IMR-90 (cell line): ENCODE measurements around the gene PAPLN. TPM values are rescaled to one million over a fixed set of nuclear protein-coding genes. Genes with fewer than 3 reads are reported as not detected.
A peak's percentile ranks its signal among the peaks of the same experiment; 100 is the strongest.

Experiments
- ATAC-seq: fragments of 200-7000 bp; cut with Tn5 transposase; 2 replicates; pipeline ENCODE4 v1.9.1; 2020; ENCODE audit warnings: low read depth, mild to moderate bottlenecking, moderate library complexity
- BruUV-seq: library from RNA; stranded (reverse); fragments of 400-500 nt; replicated peaks from 2 replicates; lab custom pipeline; 2021; lab: Mats Ljungman, UMichigan
- CTCF ChIA-PET: fragments of 300-600 bp; formaldehyde crosslinking; extraction: SDS; loops from one replicate; lab custom pipeline; 2021; ENCODE audit warnings: antibody characterized with exemption; lab: Yijun Ruan, JAX
- POLR2A ChIA-PET: fragments of 300-600 bp; sonication (Branson Sonifier 250); formaldehyde crosslinking; loops from one replicate; lab custom pipeline; 2022; ENCODE audit warnings: antibody characterized with exemption; ENCODE audit not compliant: unreplicated experiment; lab: Charles Lee
- DNase-seq: peaks from one replicate; pipeline ENCODE4 v3.0.0; 2013
- H2AFZ ChIP-seq: replicated peaks from 2 replicates; pipeline ENCODE3; 2013; ENCODE audit warnings: low read length, mild to moderate bottlenecking; ENCODE audit not compliant: poor library complexity
- H2AK5ac ChIP-seq: 2 replicates; pipeline ENCODE4 v1.6.1; 2013; ENCODE audit warnings: low read depth, low read length, inconsistent platforms
- H2AK9ac ChIP-seq: replicated peaks from 2 replicates; pipeline ENCODE3; 2013; ENCODE audit warnings: mild to moderate bottlenecking, low read depth, low read length, moderate library complexity; ENCODE audit not compliant: poor library complexity
- H2BK120ac ChIP-seq: 2 replicates; pipeline ENCODE4 v1.6.1; 2013; ENCODE audit warnings: low read depth, low read length, inconsistent platforms
- H2BK15ac ChIP-seq: 3 replicates; pipeline ENCODE4 v1.6.1; 2013; ENCODE audit warnings: low read depth, low read length, inconsistent platforms
- H2BK20ac ChIP-seq: 2 replicates; pipeline ENCODE4 v1.6.1; 2013; ENCODE audit warnings: low read depth, mild to moderate bottlenecking, inconsistent platforms, low read length, moderate library complexity
- H2BK5ac ChIP-seq: 2 replicates; pipeline ENCODE4 v1.6.1; 2013; ENCODE audit warnings: mild to moderate bottlenecking, low read depth, low read length, inconsistent platforms; ENCODE audit not compliant: poor library complexity, severe bottlenecking
- H3K14ac ChIP-seq: replicated peaks from 2 replicates; pipeline ENCODE4 v1.6.1; 2013; ENCODE audit warnings: low read depth, low read length, inconsistent platforms
- H3K18ac ChIP-seq: 2 replicates; pipeline ENCODE4 v1.6.1; 2013; ENCODE audit warnings: low read depth, low read length, control low read depth
- H3K23ac ChIP-seq: 2 replicates; pipeline ENCODE4 v1.6.1; 2013; ENCODE audit warnings: low read depth, low read length, inconsistent platforms
- H3K27ac ChIP-seq: 2 replicates; pipeline ENCODE4 v1.5.1; 2013; ENCODE audit warnings: mild to moderate bottlenecking, control low read depth, low read length; ENCODE audit not compliant: insufficient read depth
- H3K27me3 ChIP-seq: 2 replicates; pipeline ENCODE4 v1.6.1; 2013; ENCODE audit warnings: low read length; ENCODE audit not compliant: control insufficient read depth, insufficient read depth
- H3K36me3 ChIP-seq: 2 replicates; pipeline ENCODE4 v1.6.1; 2013; ENCODE audit warnings: low read length, mixed read lengths; ENCODE audit not compliant: control insufficient read depth, insufficient read depth
- H3K4ac ChIP-seq: 2 replicates; pipeline ENCODE4 v1.6.1; 2013; ENCODE audit warnings: low read depth, low read length, inconsistent platforms
- H3K4me1 ChIP-seq: 2 replicates; pipeline ENCODE4 v1.6.1; 2013; ENCODE audit warnings: low read length, mixed read lengths; ENCODE audit not compliant: control insufficient read depth, insufficient read depth
- H3K4me2 ChIP-seq: 2 replicates; pipeline ENCODE4 v1.6.1; 2013; ENCODE audit warnings: low read depth, mild to moderate bottlenecking, control low read depth, low read length, moderate library complexity
- H3K4me3 ChIP-seq: 2 replicates; pipeline ENCODE4 v1.5.1; 2013; ENCODE audit warnings: low read depth, mild to moderate bottlenecking, control low read depth, low read length, moderate library complexity; ENCODE audit not compliant: insufficient read depth
- H3K56ac ChIP-seq: 2 replicates; pipeline ENCODE4 v1.6.1; 2013; ENCODE audit warnings: low read length, inconsistent platforms; ENCODE audit not compliant: insufficient read depth; ENCODE audit errors: extremely low read depth
- H3K79me1 ChIP-seq, 2 experiments: 2 replicates each; pipeline ENCODE4 v1.6.1; 2013; ENCODE audit warnings: low read length in 2 of 2, inconsistent platforms in 1 of 2, low read depth in 1 of 2
- H3K9ac ChIP-seq: 2 replicates; pipeline ENCODE4 v1.6.1; 2013; ENCODE audit warnings: low read depth, low read length, control low read depth
- H3K9me1 ChIP-seq: 2 replicates; pipeline ENCODE4 v1.6.1; 2013; ENCODE audit warnings: low read length, inconsistent platforms; ENCODE audit not compliant: insufficient read depth
- H3K9me3 ChIP-seq: 2 replicates; pipeline ENCODE4 v1.6.1; 2013; ENCODE audit warnings: low read length; ENCODE audit not compliant: control insufficient read depth, insufficient read depth
- H4K20me1 ChIP-seq: 2 replicates; pipeline ENCODE4 v1.6.1; 2013; ENCODE audit warnings: low read length, inconsistent platforms; ENCODE audit not compliant: insufficient read depth
- H4K5ac ChIP-seq: 2 replicates; pipeline ENCODE4 v1.6.1; 2013; ENCODE audit warnings: mild to moderate bottlenecking, low read depth, low read length, control low read depth
- H4K8ac ChIP-seq, 2 experiments: 2 replicates each; pipeline ENCODE4 v1.6.1; 2013; ENCODE audit warnings: low read depth in 2 of 2, low read length in 2 of 2, control low read depth in 1 of 2, inconsistent platforms in 1 of 2
- H4K91ac ChIP-seq: 2 replicates; pipeline ENCODE4 v1.6.1; 2013; ENCODE audit warnings: low read depth, low read length, inconsistent platforms; ENCODE audit not compliant: insufficient read depth
- BHLHE40 ChIP-seq: fragments of 150-350 bp; IDR thresholded peaks from 2 replicates; pipeline ENCODE4 v1.6.1; 2016; ENCODE audit warnings: mild to moderate bottlenecking, low read depth, low read length
- CTCF ChIP-seq: conservative IDR thresholded peaks from 2 replicates; pipeline ENCODE4 v1.5.1; 2012; ENCODE audit warnings: mild to moderate bottlenecking, low read depth, low read length, improper control_type of control experiment
- ELK1 ChIP-seq: fragments of 150-350 bp; IDR thresholded peaks from 2 replicates; pipeline ENCODE4 v1.6.1; 2016; ENCODE audit warnings: low read depth, mild to moderate bottlenecking, low read length, moderate library complexity, borderline replicate concordance
- FOS ChIP-seq: fragments of 150-350 bp; IDR thresholded peaks from 2 replicates; pipeline ENCODE4 v1.6.1; 2016; ENCODE audit warnings: low read depth, low read length
- MXI1 ChIP-seq: IDR thresholded peaks from 2 replicates; pipeline ENCODE4 v1.6.1; 2012; ENCODE audit warnings: low read depth, mild to moderate bottlenecking, low read length, moderate library complexity, borderline replicate concordance
- NFE2L2 ChIP-seq: fragments of 150-350 bp; IDR thresholded peaks from 2 replicates; pipeline ENCODE4 v1.6.1; 2016; ENCODE audit warnings: low read depth, mild to moderate bottlenecking, low read length
- POLR2A ChIP-seq: IDR thresholded peaks from 2 replicates; pipeline ENCODE4 v1.6.1; 2012; ENCODE audit warnings: mild to moderate bottlenecking, low read depth, low read length
- RAD21 ChIP-seq: IDR thresholded peaks from 2 replicates; pipeline ENCODE4 v1.6.1; 2012; ENCODE audit warnings: low read length, improper control_type of control experiment
- USF2 ChIP-seq: fragments of 150-350 bp; IDR thresholded peaks from 2 replicates; pipeline ENCODE4 v1.6.1; 2017; ENCODE audit warnings: mild to moderate bottlenecking, antibody characterized with exemption, low read length, low read depth
- WGBS, 2 experiments: methylation state at CpG; one replicate each; pipeline versions ENCODE4 v1.1.5 to v1.1.7; 2013; ENCODE audit warnings: missing lambda C conversion rate in 2 of 2; ENCODE audit not compliant: insufficient read length in 1 of 2; ENCODE audit errors: extremely low coverage in 2 of 2; 5-methylcytosine and 5-hydroxymethylcytosine counted together
- dilution Hi-C: fragments of 300-500 bp; cut with HindIII; formaldehyde crosslinking; loops from one replicate; pipeline ENCODE4 v1.14.3; 2018; ENCODE audit warnings: low sequenced_read_pairs; ENCODE audit not compliant: unreplicated experiment
- in situ Hi-C: fragments of 300-500 bp; cut with MboI; formaldehyde crosslinking; loops from 3 replicates; pipeline ENCODE4 v1.14.3; 2019; ENCODE audit warnings: low sequenced_read_pairs, inconsistent platforms, mixed read lengths
- intact Hi-C: fragments of 100-400 bp; cut with micrococcal nuclease; formaldehyde crosslinking; loops from 2 replicates; pipeline ENCODE4 v1.10.0; 2022
- polyA plus RNA-seq, 3 experiments: library from polyadenylated mRNA; depleted of rRNA; stranded (reverse); fragments of >200 nt; gene quantifications; 2 replicates each; pipeline ENCODE4 v1.2.3, GENCODE V29; 2012; ENCODE audit warnings: low replicate concordance in 1 of 3
- total RNA-seq: library from RNA; depleted of rRNA; stranded (reverse); fragments of >200 nt; gene quantifications from 2 replicates; pipeline ENCODE4 v1.2.3, GENCODE V29; 2012

The PAPLN gene
- total and polyA plus RNA-seq, 2 of the 4 experiments (the other 2 are of a cell fraction): 0.36 to 1.2 TPM

- Histone ChIP-seq H3K23ac (0 out of 2 replicates have a peak overlapping the region, but pooled peaks have one; percentile 37), H3K36me3 (peaks cover 17% of the 10 kb centered on the region), H3K18ac (no peak overlapping the region), H3K27ac (no peak overlapping the region), H3K4me2 (no peak overlapping the region), H3K4ac (no peak overlapping the region), H4K91ac (no peak overlapping the region), H3K9me3 (no peaks in the 10 kb centered on the region), H2AFZ (no peak overlapping the region), H2AK9ac (no peak overlapping the region), H3K79me1 (peaks cover 6 to 22% of the 10 kb centered on the region in 2 experiments; a peak in 2 of 4 replicates), H3K27me3 (no peaks in the 10 kb centered on the region), H4K8ac (no peak overlapping the region), H2AK5ac (no peak overlapping the region), H2BK120ac (no peak overlapping the region), H2BK15ac (peak overlapping the region; percentile 25; the same call in 2 of the 3 replicates), H4K5ac (no peak overlapping the region), H3K9me1 (peaks cover 9% of the 10 kb centered on the region), H3K4me3 (no peak overlapping the region), H3K56ac (no peak overlapping the region), H2BK5ac (no peak overlapping the region), H4K20me1 (peaks cover 3% of the 10 kb centered on the region), H3K14ac (no peak overlapping the region; the same call in 1 of the 2 replicates), H2BK20ac (no peak overlapping the region), H3K9ac (no peak overlapping the region), H3K4me1 (peaks cover 14% of the 10 kb centered on the region)
- in situ Hi-C loops (no loop called here), dilution Hi-C loops (no loop called here), intact Hi-C loops (no loop called here)
- WGBS, 2 experiments: no CpG with 5 or more reads among the region's 5 CpGs
- ChIA-PET CTCF (no interaction called here), POLR2A (interaction anchor here (0.8 kb wide), 1 partner anchor 300 kb away, joined by 4 read pairs; no protein-coding TSS in a partner anchor)
- ATAC-seq: no peak; the same call in 1 of the 2 replicates
- no TSS peak for BruUV-seq
- no peak for TF ChIP-seq RAD21
- TF ChIP-seq ELK1: no peak
- no peak for TF ChIP-seq FOS
- TF ChIP-seq CTCF: no peak
- no peak for TF ChIP-seq NFE2L2
- TF ChIP-seq USF2: no peak
- no peak for TF ChIP-seq BHLHE40
- no peak for TF ChIP-seq POLR2A
- no peak for TF ChIP-seq MXI1
- no peak for DNase-seq
Observed at GRCh38 chr14:73223049-73223448, 14.3 kb upstream of the PAPLN start.
